Measurements from ENCODE around the gene TIMP1.

Gene TIMP1

DNA sequence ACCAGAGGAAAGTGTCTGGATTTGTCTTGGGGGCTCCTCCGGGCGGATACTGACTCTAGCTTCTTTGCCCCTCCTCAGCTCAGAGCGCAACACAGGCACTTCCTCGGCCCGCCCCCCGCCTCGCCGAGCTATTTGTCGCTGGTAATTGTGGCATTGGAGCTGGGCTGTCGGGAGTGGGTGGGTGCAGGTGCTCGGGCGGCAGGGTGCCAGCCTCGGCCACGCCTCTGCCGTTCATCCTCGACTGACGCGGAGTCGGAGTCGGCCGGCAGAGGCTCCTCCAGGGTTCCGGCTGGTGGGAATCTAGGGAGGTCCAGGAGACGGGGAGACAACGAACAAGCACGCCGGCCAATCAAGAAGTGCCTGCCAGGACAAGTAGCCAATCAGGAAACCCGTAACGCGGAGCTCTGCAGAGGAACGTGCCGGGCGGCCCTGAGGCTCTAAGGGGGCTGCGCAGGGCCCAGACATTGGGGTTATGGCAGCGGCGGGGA lies 41.3 kb downstream of the TIMP1 start (continued):
- TF ChIP-seq ZNF449 (tag by site-specific recombination; IDR thresholded peaks at IDR 0.05) (no peak), ZNF596 (tag by site-specific recombination; IDR thresholded peaks at IDR 0.05) (no peak), ZBTB21 (tag by site-specific recombination; IDR thresholded peaks at IDR 0.05) (no peak), ZNF560 (tag by site-specific recombination; IDR thresholded peaks at IDR 0.05; ENCODE audit: borderline replicate concordance) (no peak), ZNF48 (tag by site-specific recombination; IDR thresholded peaks at IDR 0.05) (no peak), ZNF157 (tag by site-specific recombination; IDR thresholded peaks at IDR 0.05) (no peak), ZNF555 (tag by site-specific recombination; conservative IDR thresholded peaks at IDR 0.05) (no peak), ZNF174 (tag by site-specific recombination; IDR thresholded peaks at IDR 0.05) (no peak), ZNF529 (tag by site-specific recombination; IDR thresholded peaks at IDR 0.05; ENCODE audit: insufficient replicate concordance) (no peak), WT1 (tag by site-specific recombination; IDR thresholded peaks at IDR 0.05) (no peak), SCRT2 (tag by site-specific recombination; IDR thresholded peaks at IDR 0.05) (no peak), ZFP41 (tag by site-specific recombination; IDR thresholded peaks at IDR 0.05; ENCODE audit: borderline replicate concordance) (no peak), ZNF423 (tag by site-specific recombination; IDR thresholded peaks at IDR 0.05) (no peak), ZSCAN5A (tag by site-specific recombination; IDR thresholded peaks at IDR 0.05) (no peak), ZBTB17 (tag by site-specific recombination; IDR thresholded peaks at IDR 0.05) (no peak), SP3 (tag by site-specific recombination; IDR thresholded peaks at IDR 0.05) (peak; percentile 38; the same call in 1 of the 2 replicates), ZBTB48 (tag by site-specific recombination; IDR thresholded peaks at IDR 0.05) (no peak), GFI1B (tag by site-specific recombination; IDR thresholded peaks at IDR 0.05) (no peak), ZNF140 (tag by site-specific recombination; IDR thresholded peaks at IDR 0.05) (no peak), HOXA7 (CRISPR knock-in tag; IDR thresholded peaks at IDR 0.05; ENCODE audit: borderline replicate concordance) (no peak), ZNF350 (tag by site-specific recombination; IDR thresholded peaks at IDR 0.05) (no peak), KLF7 (tag by site-specific recombination; IDR thresholded peaks at IDR 0.05; ENCODE audit: borderline replicate concordance) (no peak), ZSCAN16 (tag by site-specific recombination; IDR thresholded peaks at IDR 0.05) (no peak), ZNF433 (tag by site-specific recombination; IDR thresholded peaks at IDR 0.05; ENCODE audit: low read depth) (no peak), ZNF10 (tag by site-specific recombination; IDR thresholded peaks at IDR 0.05) (no peak), ZNF76 (tag by site-specific recombination; IDR thresholded peaks at IDR 0.05; ENCODE audit: borderline replicate concordance, low read depth) (no peak), ZNF404 (tag by site-specific recombination; IDR thresholded peaks at IDR 0.05) (no peak), ZNF175 (tag by site-specific recombination; IDR thresholded peaks at IDR 0.05) (no peak), MZF1 (tag by site-specific recombination; IDR thresholded peaks at IDR 0.05; ENCODE audit: borderline replicate concordance) (no peak), ZNF792 (tag by site-specific recombination; IDR thresholded peaks at IDR 0.05) (peak; percentile 82; the same call in 1 of the 2 replicates), SP2 (tag by site-specific recombination; IDR thresholded peaks at IDR 0.05) (peak; percentile 88), ZFP69B (tag by site-specific recombination; IDR thresholded peaks at IDR 0.05) (no peak), ZNF585B (tag by site-specific recombination; IDR thresholded peaks at IDR 0.05) (no peak), ZIC2 (tag by site-specific recombination; IDR thresholded peaks at IDR 0.05) (peak; percentile 39), YY1 (tag by site-specific recombination; IDR thresholded peaks at IDR 0.05) (no peak), GLIS2 (tag by site-specific recombination; IDR thresholded peaks at IDR 0.05) (peak; percentile 92), ZFP37 (tag by site-specific recombination; IDR thresholded peaks at IDR 0.05) (no peak), ZNF366 (tag by site-specific recombination; conservative IDR thresholded peaks at IDR 0.05) (no peak)
- TF ChIP-seq, protein P1, sequence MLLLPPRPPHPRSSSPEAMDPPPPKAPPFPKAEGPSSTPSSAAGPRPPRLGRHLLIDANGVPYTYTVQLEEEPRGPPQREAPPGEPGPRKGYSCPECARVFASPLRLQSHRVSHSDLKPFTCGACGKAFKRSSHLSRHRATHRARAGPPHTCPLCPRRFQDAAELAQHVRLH (tag by site-specific recombination; IDR thresholded peaks at IDR 0.05): no peak
- TF ChIP-seq, protein P2, sequence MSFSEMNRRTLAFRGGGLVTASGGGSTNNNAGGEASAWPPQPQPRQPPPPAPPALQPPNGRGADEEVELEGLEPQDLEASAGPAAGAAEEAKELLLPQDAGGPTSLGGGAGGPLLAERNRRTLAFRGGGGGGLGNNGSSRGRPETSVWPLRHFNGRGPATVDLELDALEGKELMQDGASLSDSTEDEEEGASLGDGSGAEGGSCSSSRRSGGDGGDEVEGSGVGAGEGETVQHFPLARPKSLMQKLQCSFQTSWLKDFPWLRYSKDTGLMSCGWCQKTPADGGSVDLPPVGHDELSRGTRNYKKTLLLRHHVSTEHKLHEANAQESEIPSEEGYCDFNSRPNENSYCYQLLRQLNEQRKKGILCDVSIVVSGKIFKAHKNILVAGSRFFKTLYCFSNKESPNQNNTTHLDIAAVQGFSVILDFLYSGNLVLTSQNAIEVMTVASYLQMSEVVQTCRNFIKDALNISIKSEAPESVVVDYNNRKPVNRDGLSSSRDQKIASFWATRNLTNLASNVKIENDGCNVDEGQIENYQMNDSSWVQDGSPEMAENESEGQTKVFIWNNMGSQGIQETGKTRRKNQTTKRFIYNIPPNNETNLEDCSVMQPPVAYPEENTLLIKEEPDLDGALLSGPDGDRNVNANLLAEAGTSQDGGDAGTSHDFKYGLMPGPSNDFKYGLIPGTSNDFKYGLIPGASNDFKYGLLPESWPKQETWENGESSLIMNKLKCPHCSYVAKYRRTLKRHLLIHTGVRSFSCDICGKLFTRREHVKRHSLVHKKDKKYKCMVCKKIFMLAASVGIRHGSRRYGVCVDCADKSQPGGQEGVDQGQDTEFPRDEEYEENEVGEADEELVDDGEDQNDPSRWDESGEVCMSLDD (tag by site-specific recombination; IDR thresholded peaks at IDR 0.05): no peak
